ENCODE results near the gene GABBR2.

DNA sequence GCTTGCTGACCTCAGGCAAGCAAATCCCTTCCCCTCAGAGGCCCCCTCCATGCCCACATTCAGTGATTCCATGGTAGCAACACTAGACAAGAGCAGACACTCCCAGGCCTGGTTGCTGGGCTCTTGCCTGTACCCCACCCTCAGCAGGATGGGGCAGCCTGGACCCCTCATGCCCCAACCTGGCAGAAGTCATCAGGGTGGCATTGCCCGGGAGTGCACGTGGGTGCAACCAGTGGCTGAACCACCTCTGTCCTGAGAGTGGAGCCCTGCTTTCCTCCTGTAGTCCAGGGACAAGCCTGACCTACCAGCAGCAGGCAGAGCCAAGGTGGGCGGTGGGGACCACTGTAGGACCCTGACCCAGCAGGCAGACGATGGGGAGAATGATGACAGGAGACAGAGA lies 387.5 kb downstream of the GABBR2 start:
- TF ChIP-seq, protein P1, sequence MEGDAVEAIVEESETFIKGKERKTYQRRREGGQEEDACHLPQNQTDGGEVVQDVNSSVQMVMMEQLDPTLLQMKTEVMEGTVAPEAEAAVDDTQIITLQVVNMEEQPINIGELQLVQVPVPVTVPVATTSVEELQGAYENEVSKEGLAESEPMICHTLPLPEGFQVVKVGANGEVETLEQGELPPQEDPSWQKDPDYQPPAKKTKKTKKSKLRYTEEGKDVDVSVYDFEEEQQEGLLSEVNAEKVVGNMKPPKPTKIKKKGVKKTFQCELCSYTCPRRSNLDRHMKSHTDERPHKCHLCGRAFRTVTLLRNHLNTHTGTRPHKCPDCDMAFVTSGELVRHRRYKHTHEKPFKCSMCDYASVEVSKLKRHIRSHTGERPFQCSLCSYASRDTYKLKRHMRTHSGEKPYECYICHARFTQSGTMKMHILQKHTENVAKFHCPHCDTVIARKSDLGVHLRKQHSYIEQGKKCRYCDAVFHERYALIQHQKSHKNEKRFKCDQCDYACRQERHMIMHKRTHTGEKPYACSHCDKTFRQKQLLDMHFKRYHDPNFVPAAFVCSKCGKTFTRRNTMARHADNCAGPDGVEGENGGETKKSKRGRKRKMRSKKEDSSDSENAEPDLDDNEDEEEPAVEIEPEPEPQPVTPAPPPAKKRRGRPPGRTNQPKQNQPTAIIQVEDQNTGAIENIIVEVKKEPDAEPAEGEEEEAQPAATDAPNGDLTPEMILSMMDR (IDR thresholded peaks at IDR 0.05): no peak
- TF ChIP-seq EZH2 (IDR thresholded peaks at IDR 0.05; ENCODE audit: borderline replicate concordance, insufficient read depth, low read depth, low read length, poor library complexity, severe bottlenecking): no peak

Measured in B cell (primary cell).